K562 (cell line): ENCODE results near the gene MIDN. TPM values are rescaled to one million over a fixed set of nuclear protein-coding genes. Genes with fewer than 3 reads are reported as not detected.

Experiments
- ATAC-seq: fragments of 200-7000 bp; cut with Tn5 transposase; 3 replicates; pipeline ENCODE4 v1.9.1; 2020; ENCODE audit warnings: moderate library complexity
- BruUV-seq: library from RNA; stranded (reverse); fragments of 400-500 nt; replicated peaks from 2 replicates; lab custom pipeline; 2021; lab: Mats Ljungman, UMichigan
- CTCF ChIA-PET: fragments of 300-600 bp; formaldehyde crosslinking; extraction: SDS; loops from one replicate; lab custom pipeline; 2021; ENCODE audit warnings: low intra/inter-chr PET ratio; lab: Yijun Ruan, JAX
- POLR2A ChIA-PET: fragments of 300-600, 350-650 bp; sonication (Branson Sonifier 250); formaldehyde crosslinking; extraction: SDS; loops from one replicate; lab custom pipeline; 2021; ENCODE audit warnings: antibody characterized with exemption, inconsistent platforms; lab: Yijun Ruan, JAX
- DNase-seq, 4 experiments: peaks; one replicate each; pipeline versions ENCODE4 v3.0.0 to v3.0.0-alpha.2; 2011 to 2018; ENCODE audit warnings: low spot score in 3 of 4, mixed read lengths in 3 of 4; ENCODE audit errors: extremely low read depth in 1 of 4
- FAIRE-seq: peaks from 2 replicates; lab custom pipeline; 2011; peaks lifted over from hg19 to GRCh38; lab: Jason Lieb, UNC
- H2AFZ ChIP-seq: 2 replicates; pipeline ENCODE4 v1.6.0; 2011; ENCODE audit warnings: low read depth, low read length, control low read depth, inconsistent platforms
- H3K27ac ChIP-seq: fragments of 200-600 bp; 3 replicates; pipeline ENCODE4 v1.8.0; 2011; ENCODE audit warnings: low read depth, mild to moderate bottlenecking, control low read depth, inconsistent platforms, low read length, moderate library complexity, mixed read lengths; ENCODE audit errors: extremely low read depth
- H3K27me3 ChIP-seq, 2 experiments: fragments of 300-600 bp in 1 of 2; 2 replicates in 1 of 2; 3 replicates in 1 of 2; pipeline versions ENCODE4 v1.6.0 to v1.8.0; 2011; ENCODE audit warnings: inconsistent platforms in 2 of 2, low read length in 2 of 2, mild to moderate bottlenecking in 1 of 2, mixed read lengths in 1 of 2, moderate library complexity in 1 of 2; ENCODE audit not compliant: control insufficient read depth in 2 of 2, insufficient read depth in 2 of 2
- H3K36me3 ChIP-seq: fragments of 300-600 bp; 3 replicates; pipeline ENCODE4 v1.8.0; 2011; ENCODE audit warnings: mild to moderate bottlenecking, low read length, inconsistent platforms; ENCODE audit not compliant: control insufficient read depth, insufficient read depth
- H3K4me1 ChIP-seq, 2 experiments: fragments of 200-600 bp in 1 of 2; replicated peaks in 1 of 2; 2 replicates in 1 of 2; 3 replicates in 1 of 2; pipeline versions ENCODE4 v1.5.1 to v1.8.0; 2011; ENCODE audit warnings: inconsistent platforms in 2 of 2, low read length in 2 of 2, mild to moderate bottlenecking in 1 of 2, mixed read lengths in 1 of 2, moderate library complexity in 1 of 2; ENCODE audit not compliant: control insufficient read depth in 2 of 2, insufficient read depth in 2 of 2
- H3K4me2 ChIP-seq: 2 replicates; pipeline ENCODE4 v1.6.1; 2011; ENCODE audit warnings: low read length, control low read depth, inconsistent platforms, mixed read lengths; ENCODE audit not compliant: insufficient read depth
- H3K4me3 ChIP-seq: fragments of 200-600 bp; sonication (generic), shearing (Covaris generic); 2 replicates; pipeline ENCODE4 v1.5.1; 2016; ENCODE audit warnings: control low read depth, inconsistent platforms
- H3K79me2 ChIP-seq: fragments of 200-600 bp; 3 replicates; pipeline ENCODE4 v1.8.0; 2011; ENCODE audit warnings: low read length, inconsistent platforms; ENCODE audit not compliant: control insufficient read depth, insufficient read depth
- H3K9ac ChIP-seq, 2 experiments: 2 replicates each; pipeline versions ENCODE4 v1.6.0 to v1.6.1; 2011; ENCODE audit warnings: low read depth in 2 of 2, low read length in 2 of 2, control low read depth in 1 of 2, inconsistent platforms in 1 of 2, mild to moderate bottlenecking in 1 of 2, mixed read lengths in 1 of 2; ENCODE audit not compliant: insufficient read depth in 1 of 2
- H3K9me1 ChIP-seq: one replicate; pipeline ENCODE4 v1.6.0; 2011; ENCODE audit warnings: inconsistent platforms, mild to moderate bottlenecking, low read length, moderate library complexity; ENCODE audit not compliant: control insufficient read depth, insufficient read depth
- H3K9me3 ChIP-seq: replicated peaks from 2 replicates; pipeline ENCODE4 v1.5.1; 2011; ENCODE audit warnings: low read depth, low read length, inconsistent platforms; ENCODE audit not compliant: control insufficient read depth, insufficient read depth
- H4K20me1 ChIP-seq: replicated peaks from 2 replicates; pipeline ENCODE4 v1.6.1; 2011; ENCODE audit warnings: low read length, inconsistent platforms, mixed read lengths; ENCODE audit not compliant: control insufficient read depth, insufficient read depth
- CTCFL ChIP-seq: IDR thresholded peaks from 2 replicates; pipeline ENCODE4 v1.6.1; 2011; ENCODE audit warnings: borderline replicate concordance, low read depth, mild to moderate bottlenecking, moderate library complexity, low read length; ENCODE audit not compliant: insufficient read depth, poor library complexity, severe bottlenecking
- CXXC5 ChIP-seq: fragments of 250-450 bp; sonication (Bioruptor Pico); IDR thresholded peaks from 2 replicates; pipeline ENCODE4 v1.8.0; 2022; ENCODE audit warnings: inconsistent platforms, mild to moderate bottlenecking, moderate library complexity
- FOXJ2 ChIP-seq: fragments of 200-800 bp; sonication (Bioruptor generic); IDR thresholded peaks from 2 replicates; pipeline ENCODE4 v1.6.1; 2016; ENCODE audit warnings: missing genetic modification characterization, missing compliant biosample characterization
- HDAC1 ChIP-seq, 2 experiments: fragments of 450-650 bp; IDR thresholded peaks; 2 replicates each; pipeline ENCODE4 v1.6.1; 2016 to 2017; ENCODE audit warnings: inconsistent platforms in 1 of 2, mild to moderate bottlenecking in 1 of 2, moderate library complexity in 1 of 2
- HDAC2 ChIP-seq: fragments of 450-650 bp; IDR thresholded peaks from 2 replicates; pipeline ENCODE4 v1.6.1; 2016; ENCODE audit warnings: mild to moderate bottlenecking
- IRF2 ChIP-seq: sonication (generic); formaldehyde crosslinking; IDR thresholded peaks from 2 replicates; pipeline ENCODE4 v1.8.1; 2022; ENCODE audit warnings: mild to moderate bottlenecking, missing genetic modification reagents
- L3MBTL2 ChIP-seq: fragments of 450-650 bp; IDR thresholded peaks from 2 replicates; pipeline ENCODE4 v1.6.1; 2016; ENCODE audit warnings: mild to moderate bottlenecking, moderate library complexity
- RAD21 ChIP-seq, 2 experiments: fragments of 250-450 bp in 1 of 2; fragments of 450-650 bp in 1 of 2; sonication (Bioruptor Pico) in 1 of 2; formaldehyde crosslinking in 1 of 2; IDR thresholded peaks in 1 of 2; conservative IDR thresholded peaks in 1 of 2; 2 replicates each; pipeline versions ENCODE4 v1.4.0 to v1.8.0; 2020 to 2022; ENCODE audit warnings: mild to moderate bottlenecking in 2 of 2, moderate library complexity in 1 of 2
- RFX5 ChIP-seq: IDR thresholded peaks from 2 replicates; pipeline ENCODE4 v1.6.1; 2011; ENCODE audit warnings: low read depth, mild to moderate bottlenecking, improper control_type of control experiment, low read length
- SAFB ChIP-seq: fragments of 200-400 bp; formaldehyde crosslinking; IDR thresholded peaks from 2 replicates; pipeline ENCODE4 v1.6.1; 2017; ENCODE audit warnings: low read depth, low read length, borderline replicate concordance
- TAF15 ChIP-seq: fragments of 200-400 bp; formaldehyde crosslinking; IDR thresholded peaks from 2 replicates; pipeline ENCODE4 v1.6.1; 2017; ENCODE audit warnings: mild to moderate bottlenecking, low read depth, low read length, moderate library complexity
- TARDBP ChIP-seq: fragments of 450-650 bp; IDR thresholded peaks from 2 replicates; pipeline ENCODE4 v1.6.1; 2016
- U2AF1 ChIP-seq: fragments of 200-400 bp; formaldehyde crosslinking; optimal IDR thresholded peaks from 2 replicates; pipeline ENCODE3; 2017; ENCODE audit warnings: mild to moderate bottlenecking, low read depth, low read length, moderate library complexity
- ZBTB2 ChIP-seq: fragments of 450-650 bp; IDR thresholded peaks from 2 replicates; pipeline ENCODE4 v1.6.1; 2016; ENCODE audit warnings: antibody characterized with exemption
- ZFP91 ChIP-seq: sonication (generic); formaldehyde crosslinking; IDR thresholded peaks from 2 replicates; pipeline ENCODE4 v1.8.0; 2022; ENCODE audit warnings: mild to moderate bottlenecking, missing genetic modification reagents
- WGBS: fragments of 100-300 bp; shearing (Covaris generic); methylation state at CpG from one replicate; pipeline ENCODE4 v1.1.6; 2016; ENCODE audit warnings: low coverage, mixed read lengths; ENCODE audit not compliant: insufficient coverage; ENCODE audit errors: missing lambda C conversion rate; 5-methylcytosine and 5-hydroxymethylcytosine counted together
- in situ Hi-C: fragments of 300-500 bp; cut with MboI; formaldehyde crosslinking; loops from 4 replicates; pipeline ENCODE4 v1.15.0; 2018; ENCODE audit warnings: inconsistent platforms, mixed read lengths
- intact Hi-C: fragments of 100-400 bp; cut with micrococcal nuclease; formaldehyde crosslinking; loops from 2 replicates; pipeline ENCODE4 v1.14.2; 2022
- polyA plus RNA-seq, 8 experiments: library from polyadenylated mRNA; depleted of rRNA in 4 of 8; stranded (reverse) in 5 of 8; unstranded in 3 of 8; fragments of >200 nt; fragmentation: Nextera tagmentation in 2 of 8; fragmentation: Illumina TruSeq in 1 of 8; extraction: Ambion mirVana in 2 of 8; extraction: Trizol in 1 of 8; gene quantifications; 2 replicates each; pipeline versions ENCODE4 v1.2.1 to v1.2.3, GENCODE V29; 2011 to 2014; ENCODE audit warnings: inconsistent platforms in 1 of 8, missing spikeins in 1 of 8
- total RNA-seq, 7 experiments: library from RNA; depleted of rRNA in 6 of 7; stranded (reverse); fragments of >200 nt in 6 of 7; fragmentation: Illumina TruSeq in 2 of 7; extraction: Trizol in 2 of 7; gene quantifications; 2 replicates each; pipeline versions ENCODE4 v1.2.1 to v1.2.3, GENCODE V29; 2011 to 2021; ENCODE audit warnings: low replicate concordance in 1 of 7

Gene MIDN
- total and polyA plus RNA-seq, 9 of the 15 experiments (the other 6 are each of a cell fraction or from before 2014, with no cell fraction given): 0.17 to 120 (median 10.1) TPM

GRCh38 chr19:1266916-1267476 lies 18.6 kb downstream of the MIDN start:
- H3K79me2 ChIP-seq: peaks cover 32% of the 10 kb centered on the region
- POLR2A ChIA-PET: interaction anchor here (0.5 to 3.0 kb wide), 11 partner anchors 8 to 130 kb away, joined by 3 to 90 read pairs (median 6); partner anchors contain the start of genes ATP5F1D and FAM174C
- in situ Hi-C loops (no loop called here), intact Hi-C loops (loop anchor here (1.0 kb wide), 2 partner anchors 18 to 23 kb away; no protein-coding TSS in a partner anchor)
- peaks cover 23% of the 10 kb centered on the region; the same call in 2 of the 3 replicates for H3K36me3 ChIP-seq
- H3K4me1 ChIP-seq: peaks cover 59 to 94% of the 10 kb centered on the region in 2 experiments
- peak overlapping the region; percentile 69 for H3K27ac ChIP-seq
- H3K9me1 ChIP-seq: no peaks in the 10 kb centered on the region
- peak overlapping the region; percentile 59 for H3K4me3 ChIP-seq
- DNase-seq (peak in 3 of 4 experiments; percentile 41 to 82 (median 71)), FAIRE-seq (peak; percentile 40), ATAC-seq (peak; percentile 48)
- H3K9ac ChIP-seq: peak overlapping the region; percentile 48 to 92
- no TSS peak for BruUV-seq
- H2AFZ ChIP-seq: peak overlapping the region; percentile 73
- peaks cover 22% of the 10 kb centered on the region for H4K20me1 ChIP-seq
- 2% methylated on average over 36 of the region's 59 CpGs for WGBS
- H3K27me3 ChIP-seq: no peaks in the 10 kb centered on the region
- CTCF ChIA-PET: interaction anchor here (1.3 to 3.3 kb wide), 3 partner anchors 14 to 23 kb away, joined by 5 to 51 read pairs (median 11); partner anchors contain the start of gene MIDN
- no peaks in the 10 kb centered on the region for H3K9me3 ChIP-seq
- H3K4me2 ChIP-seq: peak overlapping the region; percentile 83
- TF ChIP-seq HDAC1 (IDR thresholded peaks at IDR 0.05) (peak in 1 of 2 experiments; percentile 13; a peak in 2 of 4 replicates), TARDBP (peak; percentile 82; the same call in 1 of the 2 replicates), U2AF1 (no peak), RFX5 (no peak), RAD21 (CRISPR knock-in tag; conservative IDR thresholded peaks at IDR 0.05 in 1 of 2, IDR thresholded peaks at IDR 0.05 in 1 of 2) (peak; percentile 95), SAFB (peak; percentile 98), IRF2 (no peak), HDAC2 (no peak), FOXJ2 (tag) (peak; percentile 25; the same call in 1 of the 2 replicates), CXXC5 (CRISPR knock-in tag) (peak; percentile 85), TAF15 (no peak), ZBTB2 (peak; percentile 57; the same call in 1 of the 2 replicates), CTCFL (peak; percentile 68), L3MBTL2 (peak; percentile 26), ZFP91 (CRISPR knock-in tag) (0 out of 2 replicates have a peak, but pooled peaks have one; percentile 40)
